DOHH2 (cell line): ENCODE measurements around the gene MAP2K7.

Source experiments
- CTCF ChIP-seq: fragments of 200-600 bp; sonication (generic); IDR thresholded peaks from one replicate; pipeline ENCODE4 v1.5.1; 2014; ENCODE audit warnings: antibody characterized with exemption, mild to moderate bottlenecking, low read depth, low read length; ENCODE audit not compliant: poor library complexity, severe bottlenecking
- EZH2phosphoT487 ChIP-seq: fragments of 200-600 bp; sonication (generic); IDR thresholded peaks from 2 replicates; pipeline ENCODE4 v1.6.1; 2017; ENCODE audit warnings: borderline replicate concordance, mild to moderate bottlenecking, antibody characterized with exemption, low read length, moderate library complexity, mixed read lengths

GRCh38 chr19:7918615-7919421, 15.1 kb downstream of the MAP2K7 start:
- TF ChIP-seq CTCF (no peak), EZH2phosphoT487 (peak; percentile 72; the same call in 1 of the 2 replicates)
